Neural progenitor cell (in vitro differentiated cells): ENCODE results near the gene NFIA.

Source experiments
- EZH2 ChIP-seq: fragments of 200-600 bp; sonication (generic); IDR thresholded peaks from 2 replicates; pipeline ENCODE4 v1.6.1; 2017; ENCODE audit warnings: antibody characterized with exemption, mild to moderate bottlenecking, moderate library complexity
- EZH2phosphoT487 ChIP-seq: fragments of 200-600 bp; sonication (generic); IDR thresholded peaks from 2 replicates; pipeline ENCODE4 v1.6.1; 2017; ENCODE audit warnings: antibody characterized with exemption
- TF ChIP-seq, protein P1 (sequence below): fragments of 200-600 bp; sonication (generic); IDR thresholded peaks from 2 replicates; pipeline ENCODE4 v1.5.1; 2017; ENCODE audit warnings: antibody characterized with exemption, mild to moderate bottlenecking

DNA sequence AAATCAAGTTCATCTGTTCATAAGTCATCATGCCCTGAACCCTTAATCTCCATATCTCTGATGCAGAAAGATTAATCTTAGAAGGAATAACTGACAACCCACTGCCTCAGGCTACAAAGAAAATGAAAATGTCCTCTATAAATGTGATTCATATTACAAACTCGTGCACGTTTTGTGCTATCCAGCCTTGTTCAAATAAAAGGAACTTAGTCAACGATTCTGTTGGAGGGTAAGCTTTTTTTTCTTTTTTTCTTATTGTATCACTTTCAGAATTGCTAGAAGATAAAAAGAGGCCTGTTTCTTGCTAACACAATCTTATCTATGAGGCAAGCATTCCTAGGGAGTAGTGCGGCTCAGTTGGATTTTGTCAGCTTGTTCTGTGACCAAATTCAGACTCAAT is 414.1 kb downstream of the NFIA start:
- TF ChIP-seq, protein P1, sequence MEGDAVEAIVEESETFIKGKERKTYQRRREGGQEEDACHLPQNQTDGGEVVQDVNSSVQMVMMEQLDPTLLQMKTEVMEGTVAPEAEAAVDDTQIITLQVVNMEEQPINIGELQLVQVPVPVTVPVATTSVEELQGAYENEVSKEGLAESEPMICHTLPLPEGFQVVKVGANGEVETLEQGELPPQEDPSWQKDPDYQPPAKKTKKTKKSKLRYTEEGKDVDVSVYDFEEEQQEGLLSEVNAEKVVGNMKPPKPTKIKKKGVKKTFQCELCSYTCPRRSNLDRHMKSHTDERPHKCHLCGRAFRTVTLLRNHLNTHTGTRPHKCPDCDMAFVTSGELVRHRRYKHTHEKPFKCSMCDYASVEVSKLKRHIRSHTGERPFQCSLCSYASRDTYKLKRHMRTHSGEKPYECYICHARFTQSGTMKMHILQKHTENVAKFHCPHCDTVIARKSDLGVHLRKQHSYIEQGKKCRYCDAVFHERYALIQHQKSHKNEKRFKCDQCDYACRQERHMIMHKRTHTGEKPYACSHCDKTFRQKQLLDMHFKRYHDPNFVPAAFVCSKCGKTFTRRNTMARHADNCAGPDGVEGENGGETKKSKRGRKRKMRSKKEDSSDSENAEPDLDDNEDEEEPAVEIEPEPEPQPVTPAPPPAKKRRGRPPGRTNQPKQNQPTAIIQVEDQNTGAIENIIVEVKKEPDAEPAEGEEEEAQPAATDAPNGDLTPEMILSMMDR, result no peak
- no peak for TF ChIP-seq EZH2
- TF ChIP-seq EZH2phosphoT487, result no peak
